HG02623 (cell line): ENCODE measurements around the gene WNT2.
"Not testable (repeated sequence)": the region's sequence is repeated elsewhere in the genome, so short reads cannot be mapped to it uniquely, and the experiment has no call there.

ENCODE experiments used
- ATAC-seq: cut with Tn5 transposase; IDR thresholded peaks from one replicate; pipeline ENCODE4 v1.9.1; 2021; ENCODE audit warnings: moderate library complexity; ENCODE audit not compliant: unreplicated experiment

Gene WNT2

GRCh38 chr7:117312593-117313580, 10.0 kb downstream of the WNT2 start:
- no peak for ATAC-seq

DNA sequence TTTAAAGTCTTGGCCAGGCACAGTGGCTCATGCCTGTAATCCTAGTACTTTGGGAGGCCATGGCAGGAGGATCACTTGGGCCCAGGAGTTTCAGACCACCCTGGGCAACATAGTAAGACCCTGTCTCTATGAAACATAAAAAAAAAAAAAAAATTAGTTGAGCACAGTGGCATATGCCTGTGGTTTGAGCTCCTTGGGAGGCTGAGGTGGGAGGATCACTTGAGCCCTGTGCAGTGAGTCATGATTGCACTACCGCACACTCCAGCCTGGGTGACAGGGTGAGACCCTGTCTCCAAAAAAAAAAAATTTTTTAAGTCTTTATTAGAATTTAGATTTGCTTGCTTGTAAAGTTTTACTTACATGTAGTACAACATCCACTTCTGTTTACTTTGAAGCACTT, 14.0 kb downstream of the WNT2 start:
- no peak for ATAC-seq

DNA sequence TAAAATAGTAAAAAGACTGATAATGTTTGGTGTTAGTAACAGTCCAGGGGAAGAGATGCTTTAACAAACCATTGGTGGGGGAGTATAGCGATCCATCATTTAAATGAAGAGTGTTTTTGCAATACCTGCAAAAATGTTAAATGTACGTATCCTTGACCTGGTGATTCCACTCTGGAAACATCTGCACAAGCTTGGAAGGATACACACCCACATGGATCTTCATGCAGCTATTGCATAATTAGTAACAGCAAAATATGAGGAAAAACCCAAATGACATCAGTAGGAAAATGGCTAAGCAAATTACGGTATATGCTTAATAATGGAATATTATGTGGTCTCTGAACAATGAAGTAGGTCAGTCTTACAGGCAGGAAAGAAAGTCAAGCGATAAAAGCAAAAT, 20.5 kb downstream of the WNT2 start:
- ATAC-seq: no peak

- not testable (repeated sequence) for ATAC-seq
Observed at GRCh38 chr7:117300506-117300905, 22.4 kb downstream of the WNT2 start.

DNA sequence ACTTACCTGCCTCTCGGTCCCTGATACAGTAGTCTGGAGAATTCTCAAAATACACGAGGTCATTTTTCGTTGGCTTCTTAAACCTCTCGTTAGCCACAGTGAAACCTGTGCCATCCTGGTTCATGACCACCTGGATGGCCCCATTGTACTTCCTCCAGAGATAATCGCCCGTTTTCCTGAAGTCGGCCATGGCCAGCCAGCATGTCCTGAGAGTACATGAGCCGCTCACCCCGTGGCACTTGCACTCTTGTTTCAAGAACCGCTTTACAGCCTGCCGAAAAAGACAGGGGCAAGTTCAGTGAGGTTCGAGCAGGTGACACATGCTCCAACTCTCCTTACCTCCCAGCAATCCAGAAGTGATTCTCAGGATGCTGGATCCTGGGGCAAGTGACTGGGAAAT, 25.3 kb downstream of the WNT2 start:
- ATAC-seq: no peak

DNA sequence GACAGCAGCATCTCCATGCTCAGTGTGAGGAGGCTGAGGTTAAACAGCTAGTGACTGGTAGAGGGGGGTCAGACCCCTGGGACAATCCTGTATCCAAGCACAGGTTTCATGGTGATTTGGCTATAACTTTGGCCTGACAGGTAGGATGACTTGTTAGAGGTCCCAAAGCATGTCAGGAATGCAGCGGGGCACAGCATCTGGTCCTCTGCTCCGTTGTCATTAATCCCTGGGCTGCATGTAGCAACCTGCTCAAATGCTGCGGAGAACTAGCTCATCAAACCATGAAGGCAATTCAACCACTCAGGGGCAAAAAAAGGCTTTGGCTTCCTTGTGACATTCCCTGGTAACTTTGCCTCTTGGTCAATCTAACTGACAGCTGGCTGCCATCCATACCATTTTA, 26.8 kb downstream of the WNT2 start:
- ATAC-seq: no peak

DNA sequence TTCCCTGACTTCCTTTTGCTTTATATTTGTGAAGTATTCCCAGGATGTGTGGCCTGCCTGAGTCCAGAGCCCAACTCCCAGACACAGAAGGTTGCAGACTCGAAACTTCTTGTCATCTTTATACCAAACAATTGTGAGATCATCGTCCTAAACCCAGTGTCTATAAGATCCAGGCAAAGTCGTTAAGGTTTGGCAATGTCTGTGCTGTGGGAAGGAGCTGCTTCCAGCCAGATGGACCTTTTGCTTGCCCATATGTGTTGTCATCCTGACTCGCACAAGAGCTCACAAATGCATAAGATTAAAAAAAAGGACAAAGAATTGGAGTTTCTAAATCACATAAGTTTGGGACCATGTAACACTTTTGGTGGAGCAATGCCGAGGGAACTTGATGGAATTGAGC, 37.0 kb downstream of the WNT2 start:
- no peak for ATAC-seq

DNA sequence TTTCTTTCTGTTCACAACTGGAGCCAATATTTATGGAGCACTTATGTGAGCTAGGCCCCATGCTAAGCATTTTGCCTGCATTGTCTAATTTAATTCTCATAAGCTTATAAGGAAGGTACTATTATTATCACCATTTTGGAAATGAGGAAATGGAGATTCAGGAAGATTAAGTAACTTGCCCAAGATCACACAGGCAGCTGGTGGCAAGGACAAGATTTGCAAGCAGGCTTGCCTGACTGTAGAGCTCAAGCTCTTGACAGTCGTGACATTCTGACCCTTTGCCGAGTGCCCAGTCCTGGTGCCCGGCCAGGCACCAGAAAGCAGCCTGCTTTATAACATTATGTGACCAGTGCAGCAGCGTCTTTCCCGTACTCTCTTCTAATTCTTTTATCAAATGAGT, 38.2 kb downstream of the WNT2 start:
- no peak for ATAC-seq

GRCh38 chr7:117283779-117284178, 39.1 kb downstream of the WNT2 start:
- no peak for ATAC-seq

- ATAC-seq: no peak
Observed at GRCh38 chr7:117283371-117283770, 39.5 kb downstream of the WNT2 start.

- ATAC-seq: no peak
Observed at GRCh38 chr7:117282239-117282812, 40.5 kb downstream of the WNT2 start.

DNA sequence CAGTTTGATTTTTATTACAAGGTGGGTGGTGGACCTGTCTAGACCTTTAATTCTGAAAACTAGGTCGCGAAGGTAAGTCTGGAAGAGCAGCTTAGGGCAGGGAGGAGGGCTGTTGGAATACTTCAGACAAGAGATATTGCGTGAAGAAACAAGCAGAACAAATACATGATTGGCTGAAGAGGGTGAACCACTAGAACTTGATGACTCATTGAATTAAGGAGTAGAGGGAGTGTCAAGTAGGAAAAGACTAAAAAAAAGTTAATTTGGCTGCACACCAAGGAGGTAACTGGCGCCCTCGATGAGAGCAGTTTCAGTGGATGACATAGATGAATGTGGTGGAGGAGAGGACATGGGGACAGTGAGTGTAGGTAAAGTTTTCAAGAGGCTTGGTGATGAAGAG, 41.3 kb downstream of the WNT2 start:
- ATAC-seq: no peak

DNA sequence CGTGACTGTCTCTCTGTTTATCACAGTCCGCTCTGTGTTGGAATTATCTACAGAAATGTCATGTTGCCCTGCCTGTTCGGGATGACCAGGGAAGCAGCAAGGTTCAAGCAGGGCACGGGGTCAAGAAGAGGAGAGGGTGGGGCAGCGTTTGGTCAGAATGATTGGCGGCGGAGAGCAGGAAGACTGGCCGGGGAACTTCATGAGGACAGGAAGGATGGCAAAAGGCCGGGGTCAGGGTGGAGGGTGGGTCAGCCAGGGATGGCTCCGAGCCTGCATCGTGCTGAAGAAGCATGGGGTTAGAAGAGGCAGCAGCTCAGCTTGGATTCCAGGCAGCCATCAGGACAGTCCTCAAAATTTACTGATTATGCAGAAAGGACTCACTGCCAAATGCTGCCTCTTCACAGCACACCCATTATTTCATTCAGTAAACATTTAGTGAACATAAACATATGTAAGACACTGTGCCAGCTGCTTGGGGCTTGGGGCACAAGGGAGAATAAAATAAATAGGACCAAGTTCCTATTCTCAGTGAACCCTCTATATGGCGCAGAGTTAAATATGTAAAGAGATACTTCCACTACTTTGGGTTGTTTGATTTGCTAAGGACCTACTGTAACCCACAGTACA, 42.8 kb downstream of the WNT2 start:
- no peak for ATAC-seq

DNA sequence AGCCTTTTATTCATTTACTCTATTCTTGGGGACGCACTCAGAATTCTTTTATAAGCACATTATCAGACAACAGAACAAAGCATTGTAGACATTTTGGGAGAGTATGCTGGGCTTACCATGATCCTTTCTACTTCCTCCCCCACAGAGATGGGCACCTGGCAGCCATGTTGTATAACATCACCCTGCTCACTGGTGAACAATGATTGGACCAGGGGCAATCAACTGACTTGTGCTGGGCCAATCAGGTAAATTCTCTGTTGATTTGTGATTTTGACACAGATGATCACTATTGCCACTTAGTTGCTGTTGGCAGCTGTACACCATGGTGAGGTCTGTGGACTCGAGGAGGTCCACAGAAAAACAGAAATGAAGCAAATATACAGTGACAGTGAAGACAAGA, 43.7 kb downstream of the WNT2 start:
- ATAC-seq: no peak

DNA sequence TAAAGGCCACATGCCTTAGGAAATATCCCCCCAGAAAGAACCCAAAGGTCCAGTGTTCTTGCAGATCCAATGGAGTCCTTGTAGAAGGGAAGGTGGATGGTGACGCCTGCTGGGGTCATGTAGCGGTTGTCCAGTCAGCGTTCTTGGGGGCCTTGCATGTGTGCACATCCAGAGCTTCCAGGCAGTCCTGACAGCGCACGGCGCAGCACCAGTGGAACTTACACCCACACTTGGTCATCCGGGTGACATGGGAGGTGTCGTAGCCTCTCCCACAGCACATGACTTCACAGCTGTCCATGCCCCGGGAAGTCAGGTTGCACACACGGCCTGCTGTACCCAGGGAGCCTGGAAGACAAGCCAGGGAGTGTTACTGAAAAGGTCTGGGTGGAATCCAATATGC, 44.8 kb downstream of the WNT2 start:
- ATAC-seq: no peak

DNA sequence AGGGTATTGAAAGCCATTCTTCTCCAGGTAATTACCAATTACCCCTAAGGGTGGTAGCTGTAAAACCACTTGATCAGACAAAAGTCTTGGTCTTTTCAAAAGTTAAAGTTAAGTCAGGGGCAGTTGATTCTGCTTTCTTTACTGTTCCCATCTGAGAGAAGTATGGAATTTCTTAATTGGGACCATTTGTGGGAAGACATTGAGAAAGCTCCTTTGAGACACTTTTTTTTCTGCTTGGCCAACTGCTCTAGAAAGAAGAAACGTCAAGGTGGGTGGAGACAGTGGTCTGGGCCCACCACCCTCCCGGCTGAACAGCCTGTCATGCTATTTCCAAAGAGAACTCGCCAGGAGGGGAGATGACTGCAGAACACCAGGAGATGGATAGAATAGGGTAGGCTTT, 45.3 kb downstream of the WNT2 start:
- no peak for ATAC-seq

DNA sequence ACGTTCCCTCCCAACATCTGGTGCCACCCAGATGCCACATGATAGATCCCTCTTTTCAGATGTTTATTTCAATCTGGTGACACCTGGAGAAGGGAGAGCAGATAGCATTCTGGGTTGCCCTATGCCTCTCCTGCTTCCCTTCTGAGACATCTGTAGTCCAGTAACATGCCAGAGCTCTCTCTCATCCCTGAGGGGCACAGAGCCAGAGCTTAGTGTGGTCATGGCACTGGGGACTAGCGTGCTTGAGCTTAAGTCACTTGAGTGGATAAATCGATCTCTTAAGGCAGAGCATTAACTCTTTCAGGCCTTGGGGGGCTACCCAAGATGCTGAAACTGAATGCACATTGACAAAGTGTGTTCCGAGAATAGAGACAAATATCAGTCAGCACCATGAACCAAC, 47.9 kb downstream of the WNT2 start:
- ATAC-seq: no peak

GRCh38 chr7:117273814-117274225, 49.0 kb downstream of the WNT2 start:
- no peak for ATAC-seq

GRCh38 chr7:117273325-117273724, 49.5 kb downstream of the WNT2 start:
- no peak for ATAC-seq

DNA sequence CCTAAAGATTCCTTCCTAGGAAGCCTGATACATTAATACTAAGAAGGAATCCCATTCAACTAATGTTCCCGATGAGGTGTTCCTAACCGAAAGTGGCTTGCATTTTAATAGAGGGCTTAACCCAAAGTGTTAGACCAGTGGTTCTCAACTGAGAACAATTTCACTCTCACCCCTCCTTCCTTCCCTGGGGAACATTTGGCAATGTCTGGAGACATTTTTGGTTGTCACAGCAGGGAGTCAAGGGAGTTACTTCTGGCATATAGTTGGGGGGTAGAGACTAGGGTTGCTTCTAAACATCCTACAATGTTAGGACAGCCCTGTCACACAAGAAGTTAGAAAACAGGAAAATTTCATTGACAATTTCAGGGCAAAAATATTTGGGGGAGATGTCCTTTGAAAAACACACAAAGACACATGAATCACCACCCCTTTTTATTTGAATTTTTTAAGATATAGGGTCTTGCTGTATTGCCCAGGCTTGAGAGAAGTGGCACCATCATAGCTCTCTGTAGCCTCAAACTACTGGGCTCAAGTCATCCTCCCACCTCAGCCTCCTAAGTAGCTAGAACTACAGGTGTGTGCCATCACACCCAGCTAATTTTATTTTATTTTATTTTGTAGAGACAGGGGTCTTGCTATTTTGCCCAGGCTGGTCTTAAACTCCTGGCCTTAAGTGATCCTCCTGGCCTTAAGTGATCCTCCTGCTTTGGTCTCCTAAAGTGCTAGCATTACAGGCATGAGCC, 50.7 kb downstream of the WNT2 start:
- no peak for ATAC-seq

DNA sequence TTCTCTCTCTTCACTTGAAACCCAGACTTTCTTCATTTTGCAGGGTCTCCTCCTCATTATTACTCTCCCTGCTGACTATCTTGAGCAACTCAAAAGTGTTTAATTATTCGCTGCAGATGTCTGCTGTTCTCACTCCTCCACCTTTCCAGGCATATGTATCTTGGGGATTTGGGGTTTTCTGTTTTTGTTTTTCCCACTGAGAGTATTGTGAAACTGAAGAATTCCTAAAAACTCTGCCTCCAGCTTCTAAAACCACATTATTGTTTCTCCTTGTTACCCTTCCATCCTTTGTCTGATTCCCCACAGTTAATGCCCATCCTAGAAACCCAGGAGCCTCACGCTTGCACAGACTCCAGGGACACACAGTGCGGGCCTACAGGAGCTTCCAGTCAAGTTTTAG, 51.3 kb downstream of the WNT2 start:
- no peak for ATAC-seq
